AG09309 (cell line): ENCODE data around the gene IL12A.

Source experiments
- DNase-seq: peaks from one replicate; pipeline ENCODE4 v3.0.0-alpha.2; 2010; ENCODE audit warnings: low read depth
- H3K4me3 ChIP-seq: 2 replicates; pipeline ENCODE4 v1.5.1; 2011; ENCODE audit warnings: mild to moderate bottlenecking, low read depth, low read length, moderate library complexity; ENCODE audit not compliant: control insufficient read depth
- CTCF ChIP-seq: IDR thresholded peaks from 2 replicates; pipeline ENCODE4 v1.5.1; 2011; ENCODE audit warnings: mild to moderate bottlenecking, low read depth, low read length, inconsistent platforms; ENCODE audit not compliant: insufficient read depth, control insufficient read depth; ENCODE audit errors: missing control alignments

The IL12A gene

GRCh38 chr3:160008961-160009360 is 20.3 kb downstream of the IL12A start:
- DNase-seq: no peak
- H3K4me3 ChIP-seq: no peak overlapping the region
- TF ChIP-seq CTCF: no peak

GRCh38 chr3:160009525-160009924 is 20.9 kb downstream of the IL12A start:
- H3K4me3 ChIP-seq: no peak overlapping the region
- no peak for DNase-seq
- no peak for TF ChIP-seq CTCF

- no peak for DNase-seq
- no peak overlapping the region for H3K4me3 ChIP-seq
- TF ChIP-seq CTCF: no peak
These were observed 21.9 kb downstream of the IL12A start for GRCh38 chr3:160010578-160010977.

- TF ChIP-seq CTCF: no peak
These were observed 23.5 kb downstream of the IL12A start for GRCh38 chr3:160012108-160012507.

GRCh38 chr3:160016972-160017371 is 28.3 kb downstream of the IL12A start:
- no peak for TF ChIP-seq CTCF
- no peak for DNase-seq
- no peak overlapping the region for H3K4me3 ChIP-seq

More at GRCh38 chr3:160012108-160012507, 23.5 kb downstream of the IL12A start:
- no peak overlapping the region for H3K4me3 ChIP-seq
- DNase-seq: no peak

- DNase-seq: no peak
- H3K4me3 ChIP-seq: no peak overlapping the region
- TF ChIP-seq CTCF: no peak
These were observed 30.3 kb downstream of the IL12A start for GRCh38 chr3:160018959-160019358.

GRCh38 chr3:160020057-160020711 is 31.5 kb downstream of the IL12A start:
- no peak for TF ChIP-seq CTCF
- no peak for DNase-seq
- H3K4me3 ChIP-seq: no peak overlapping the region
